Thymus (tissue), 11 donors: Measurements from ENCODE around the gene PPP1R2C. TPM values are rescaled to one million over a fixed set of nuclear protein-coding genes. Genes with fewer than 3 reads are reported as not detected.

Experiments used
- DNase-seq, 9 donors: peaks; one replicate each; pipeline ENCODE4 v3.0.0-alpha.2; 2013; ENCODE audit warnings: low spot score in 9 of 9, low read depth in 6 of 9, missing footprints in 1 of 9
- H3K27ac ChIP-seq, 2 donors: one replicate each; pipeline ENCODE4 v1.5.1; 2013; ENCODE audit warnings: control low read depth in 1 of 2, low read depth in 1 of 2, low read length in 1 of 2, mild to moderate bottlenecking in 1 of 2, moderate library complexity in 1 of 2
- H3K27me3 ChIP-seq, 2 donors: one replicate each; pipeline ENCODE4 v1.5.1; 2013; ENCODE audit warnings: low read length in 1 of 2; ENCODE audit not compliant: control insufficient read depth in 2 of 2, insufficient read depth in 1 of 2
- H3K36me3 ChIP-seq, 2 donors: one replicate each; pipeline ENCODE4 v1.5.1; 2013; ENCODE audit warnings: low read length in 1 of 2, mild to moderate bottlenecking in 1 of 2, moderate library complexity in 1 of 2; ENCODE audit not compliant: control insufficient read depth in 2 of 2, insufficient read depth in 2 of 2
- H3K4me1 ChIP-seq, 2 donors: one replicate each; pipeline ENCODE4 v1.5.1; 2013; ENCODE audit warnings: low read length in 2 of 2; ENCODE audit not compliant: control insufficient read depth in 2 of 2, insufficient read depth in 2 of 2
- H3K4me3 ChIP-seq, 2 donors: one replicate each; pipeline ENCODE4 v1.5.1; 2013; ENCODE audit warnings: low read length in 2 of 2, control low read depth in 1 of 2, mild to moderate bottlenecking in 1 of 2
- H3K9me3 ChIP-seq, 2 donors: one replicate each; pipeline ENCODE4 v1.5.1; 2013; ENCODE audit warnings: low read length in 1 of 2, mild to moderate bottlenecking in 1 of 2; ENCODE audit not compliant: control insufficient read depth in 2 of 2, insufficient read depth in 1 of 2
- WGBS: extraction: QIAGEN DNeasy Blood & Tissue Kit; methylation state at CpG from one replicate; pipeline ENCODE4 v1.1.7; 2013; 5-methylcytosine and 5-hydroxymethylcytosine counted together
- polyA plus RNA-seq: library from polyadenylated mRNA; stranded (reverse); fragments of 200-250 nt; gene quantifications from one replicate; pipeline ENCODE4 v1.2.3, GENCODE V29; 2013
- total RNA-seq: library from RNA; stranded (reverse); fragments of 120-200 nt; gene quantifications from one replicate; pipeline ENCODE4 v1.2.4, GENCODE V29; 2013
- donor health status: healthy.

Gene PPP1R2C
- total and polyA plus RNA-seq, 2 donors = not detected

DNA sequence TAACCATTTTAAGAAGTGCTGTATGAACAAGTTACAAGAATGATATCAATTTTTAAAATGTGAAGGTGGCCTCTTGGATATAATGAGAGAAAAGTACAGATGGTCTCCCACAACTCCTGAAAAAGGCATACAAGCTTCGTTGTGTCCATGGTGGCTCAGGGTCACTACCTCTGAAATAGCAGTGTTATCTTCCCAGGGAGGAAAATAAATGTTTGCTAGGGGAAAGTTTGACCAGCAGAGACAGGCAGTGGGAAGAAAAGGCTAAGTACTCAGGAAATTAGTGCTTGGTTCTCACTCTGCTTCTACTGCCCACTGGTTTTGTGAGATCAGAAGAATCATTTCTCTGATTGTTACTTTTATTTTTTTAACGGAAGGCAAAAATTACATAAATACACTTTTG is 39.4 kb downstream of the PPP1R2C start:
- Histone ChIP-seq H3K27me3 (no peaks in the 10 kb centered on the region), H3K9me3 (no peaks in the 10 kb centered on the region), H3K36me3 (no peaks in the 10 kb centered on the region), H3K27ac (no peak overlapping the region), H3K4me1 (peaks cover 6 to 10% of the 10 kb centered on the region in 2 donors), H3K4me3 (no peak overlapping the region)
- WGBS = 99% methylated on average over 2 of the region's 2 CpGs
- DNase-seq = no peak

- Histone ChIP-seq H3K27ac (no peak overlapping the region), H3K9me3 (no peaks in the 10 kb centered on the region), H3K36me3 (no peaks in the 10 kb centered on the region), H3K4me3 (no peak overlapping the region), H3K27me3 (no peaks in the 10 kb centered on the region), H3K4me1 (peaks cover 6 to 18% of the 10 kb centered on the region in 2 donors)
- no peak for DNase-seq
- WGBS = 95% methylated on average over 2 of the region's 2 CpGs
These were observed 42.7 kb downstream of the PPP1R2C start for GRCh38 chrX:42735250-42735649.

DNA sequence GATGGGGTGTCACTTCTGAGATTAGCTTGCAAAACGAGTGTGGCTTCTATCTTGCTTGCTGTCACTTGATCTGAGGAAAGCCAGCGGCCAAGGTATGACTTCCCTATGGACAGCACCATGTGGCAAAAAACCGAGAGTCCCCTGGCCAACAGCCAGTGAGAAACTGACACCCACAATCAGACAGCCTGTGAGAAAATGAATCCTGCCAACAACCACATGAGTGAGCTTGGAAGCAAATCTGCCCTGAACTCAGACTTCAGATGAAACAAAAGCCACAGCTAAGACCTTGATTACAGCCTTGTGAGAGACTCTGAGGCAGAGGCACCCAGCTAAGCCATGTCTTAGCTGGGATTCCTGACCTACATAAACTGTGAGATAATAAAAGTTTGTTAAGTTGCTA is 45.5 kb downstream of the PPP1R2C start:
- DNase-seq = peak in 3 of 9 donors; percentile 31 to 68 (median 42)
- no peaks in the 10 kb centered on the region for H3K27me3 ChIP-seq

More for the DNA sequence above, 45.5 kb downstream of the PPP1R2C start:
- Histone ChIP-seq H3K36me3 (no peaks in the 10 kb centered on the region), H3K4me3 (no peak overlapping the region), H3K4me1 (peaks cover 0 to 9% of the 10 kb centered on the region in 2 donors), H3K9me3 (no peaks in the 10 kb centered on the region), H3K27ac (no peak overlapping the region)
- 83% methylated on average over 3 of the region's 3 CpGs for WGBS
